Brain pericyte (primary cell): ENCODE data around the gene ACSF3.

ENCODE experiments used
- DNase-seq: peaks from one replicate; pipeline ENCODE4 v3.0.0-alpha.2; 2012; ENCODE audit warnings: low read depth, low spot score

The ACSF3 gene

DNA sequence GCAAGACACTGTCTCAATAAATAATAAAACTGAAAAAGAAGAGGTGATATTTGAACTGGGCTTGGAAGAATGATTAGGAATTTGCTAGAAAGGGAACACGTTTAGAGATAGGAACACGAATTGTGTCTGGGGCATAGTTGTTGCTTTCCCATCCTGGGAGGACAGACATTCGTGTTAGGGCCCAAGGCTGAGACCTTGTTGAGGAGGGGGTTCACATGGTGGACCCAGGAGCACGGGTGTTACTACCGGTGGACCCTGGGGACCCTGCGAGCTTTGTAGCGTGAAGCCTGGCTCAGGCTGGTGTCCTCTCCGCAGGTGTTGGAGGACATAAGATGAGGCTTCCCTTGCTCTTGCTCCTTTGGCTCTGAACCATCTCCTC, 1.2 kb downstream of the ACSF3 start:
- no peak for DNase-seq

DNA sequence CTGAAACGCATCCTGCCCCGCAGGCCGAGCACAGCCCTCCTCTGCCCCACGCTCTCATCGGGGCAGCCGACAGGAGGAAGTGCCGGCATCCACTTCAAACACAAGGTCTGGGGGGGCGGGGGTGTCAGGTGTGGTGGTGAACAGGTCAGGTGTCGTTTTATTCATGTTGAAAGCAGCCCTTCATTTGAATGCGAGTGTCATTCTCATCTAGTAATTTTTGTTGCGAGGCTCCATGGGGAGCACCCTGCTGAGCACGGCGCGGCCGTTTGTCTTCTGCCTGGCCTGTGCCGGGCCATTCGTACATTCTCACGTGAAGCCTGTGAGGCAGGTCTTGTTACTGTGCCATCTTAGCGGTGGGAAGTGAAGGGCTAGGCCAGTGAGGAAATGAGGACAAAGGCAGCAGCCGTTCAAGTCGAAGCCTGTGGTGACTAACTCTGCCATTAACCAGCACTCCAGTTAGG, 1.9 kb downstream of the ACSF3 start:
- no peak for DNase-seq

GRCh38 chr16:89096042-89096717, 2.5 kb downstream of the ACSF3 start:
- DNase-seq, result no peak

DNA sequence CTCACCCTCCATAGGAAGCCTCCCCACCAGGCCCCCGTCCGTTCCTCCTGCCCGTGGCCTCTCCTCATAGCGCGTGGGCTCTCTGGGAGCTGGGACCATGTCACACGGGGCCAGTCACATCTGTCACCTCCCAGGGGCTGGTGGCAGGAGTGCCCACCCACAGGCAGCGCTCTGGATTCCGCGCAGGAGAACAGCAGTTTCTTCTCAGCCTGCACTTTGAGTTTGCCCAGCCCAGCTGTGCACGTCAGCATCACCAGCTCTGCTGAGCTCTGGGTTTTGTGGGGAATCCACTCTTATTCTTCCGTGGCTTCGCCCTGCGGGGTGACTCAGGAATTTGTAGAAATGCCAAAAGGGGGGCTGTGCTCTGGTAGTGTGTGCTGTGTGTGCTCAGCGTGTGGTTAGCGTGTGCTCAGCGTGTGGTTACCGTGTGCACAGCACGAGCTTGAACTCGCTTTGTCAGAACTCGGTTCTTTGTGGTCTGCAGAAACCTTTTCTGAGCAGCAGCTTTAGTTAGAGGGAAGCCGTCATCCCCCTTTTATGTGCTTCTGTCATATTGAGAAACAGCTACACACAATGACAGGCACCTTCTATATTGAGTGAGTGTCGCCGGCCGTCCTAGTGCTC, 3.2 kb downstream of the ACSF3 start:
- no peak for DNase-seq

DNA sequence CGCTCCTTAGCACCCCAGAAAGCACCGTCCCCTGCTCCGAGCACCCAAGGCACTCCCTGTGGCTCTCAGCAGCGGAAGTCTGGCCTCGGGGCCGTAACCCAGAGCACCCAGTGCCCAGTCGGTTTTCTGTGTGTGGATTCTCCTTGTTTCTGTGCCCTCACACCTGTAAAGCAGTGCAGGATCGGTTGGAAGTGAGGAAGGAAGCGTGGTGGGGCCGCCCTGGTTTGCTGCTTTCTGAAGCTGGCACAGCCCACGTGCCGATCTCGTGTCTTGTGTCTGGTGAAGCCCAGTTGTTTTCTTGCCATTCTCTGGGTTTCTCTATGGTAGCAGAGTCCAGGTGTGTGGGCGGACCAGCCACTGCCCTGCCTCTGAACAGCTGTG, 3.7 kb downstream of the ACSF3 start:
- no peak for DNase-seq

GRCh38 chr16:89098767-89099430, 5.2 kb downstream of the ACSF3 start:
- no peak for DNase-seq

DNA sequence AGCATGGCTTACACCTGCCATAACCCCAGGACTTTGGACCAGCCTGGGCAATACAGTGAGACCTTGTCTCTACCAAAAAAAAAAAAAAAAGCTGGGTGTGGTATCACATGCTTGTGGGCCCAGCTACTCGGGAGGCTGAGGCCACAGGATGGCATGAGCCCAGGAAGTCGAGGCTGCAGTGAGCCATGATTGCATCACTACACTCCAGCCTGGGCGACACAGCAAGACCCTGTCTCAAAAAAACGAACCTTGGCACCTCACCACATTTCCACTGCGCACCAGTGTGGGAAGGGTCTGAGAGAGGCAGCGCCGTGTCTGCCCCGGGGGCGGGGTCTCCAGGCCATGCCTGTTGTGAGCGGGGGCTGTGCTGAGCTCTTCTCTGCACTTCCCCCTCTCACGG, 6.3 kb downstream of the ACSF3 start:
- DNase-seq, result no peak

DNA sequence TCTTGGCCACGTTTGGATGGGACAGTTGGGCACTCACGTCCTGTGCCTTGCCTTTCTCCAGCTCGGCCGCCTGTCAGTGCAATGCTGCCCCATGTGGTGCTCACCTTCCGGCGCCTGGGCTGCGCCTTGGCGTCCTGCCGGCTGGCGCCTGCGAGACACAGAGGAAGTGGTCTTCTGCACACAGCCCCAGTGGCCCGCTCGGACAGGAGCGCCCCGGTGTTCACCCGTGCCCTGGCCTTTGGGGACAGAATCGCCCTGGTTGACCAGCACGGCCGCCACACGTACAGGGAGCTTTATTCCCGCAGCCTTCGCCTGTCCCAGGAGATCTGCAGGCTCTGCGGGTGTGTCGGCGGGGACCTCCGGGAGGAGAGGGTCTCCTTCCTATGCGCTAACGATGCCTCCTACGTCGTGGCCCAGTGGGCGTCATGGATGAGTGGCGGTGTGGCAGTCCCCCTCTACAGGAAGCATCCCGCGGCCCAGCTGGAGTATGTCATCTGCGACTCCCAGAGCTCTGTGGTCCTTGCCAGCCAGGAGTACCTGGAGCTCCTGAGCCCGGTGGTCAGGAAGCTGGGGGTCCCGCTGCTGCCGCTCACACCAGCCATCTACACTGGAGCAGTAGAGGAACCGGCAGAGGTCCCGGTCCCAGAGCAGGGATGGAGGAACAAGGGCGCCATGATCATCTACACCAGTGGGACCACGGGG, 7.1 kb downstream of the ACSF3 start:
- DNase-seq, result no peak

- DNase-seq, result no peak
Observed at GRCh38 chr16:89101303-89102040, 7.8 kb downstream of the ACSF3 start.

DNA sequence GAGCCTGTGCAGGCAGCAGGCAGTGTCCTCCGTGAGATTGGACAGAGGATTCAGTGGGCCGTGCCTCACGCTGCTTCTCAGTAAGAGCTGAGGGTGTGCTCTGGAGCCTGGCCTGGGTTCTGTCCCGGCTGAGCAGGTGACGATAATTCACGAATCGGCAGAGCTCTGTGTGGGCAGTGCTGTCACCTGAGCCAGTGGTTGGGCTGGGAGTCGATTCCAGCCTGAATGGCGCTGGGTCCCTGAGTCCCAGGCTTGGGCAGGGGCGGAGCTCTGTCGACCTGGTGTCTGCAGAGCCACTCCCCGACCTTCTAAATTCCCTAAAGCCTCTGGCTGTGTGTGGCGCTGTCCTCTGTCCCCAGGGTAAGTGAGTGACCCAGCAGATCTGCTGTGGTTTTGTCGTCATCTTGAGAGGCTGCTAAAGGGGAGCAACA, 8.4 kb downstream of the ACSF3 start:
- DNase-seq, result no peak

- DNase-seq, result no peak
Observed at GRCh38 chr16:89102481-89103073, 8.9 kb downstream of the ACSF3 start.

GRCh38 chr16:89103156-89103555, 9.5 kb downstream of the ACSF3 start:
- DNase-seq, result no peak

- no peak for DNase-seq
Observed at GRCh38 chr16:89103781-89104180, 10.1 kb downstream of the ACSF3 start.

DNA sequence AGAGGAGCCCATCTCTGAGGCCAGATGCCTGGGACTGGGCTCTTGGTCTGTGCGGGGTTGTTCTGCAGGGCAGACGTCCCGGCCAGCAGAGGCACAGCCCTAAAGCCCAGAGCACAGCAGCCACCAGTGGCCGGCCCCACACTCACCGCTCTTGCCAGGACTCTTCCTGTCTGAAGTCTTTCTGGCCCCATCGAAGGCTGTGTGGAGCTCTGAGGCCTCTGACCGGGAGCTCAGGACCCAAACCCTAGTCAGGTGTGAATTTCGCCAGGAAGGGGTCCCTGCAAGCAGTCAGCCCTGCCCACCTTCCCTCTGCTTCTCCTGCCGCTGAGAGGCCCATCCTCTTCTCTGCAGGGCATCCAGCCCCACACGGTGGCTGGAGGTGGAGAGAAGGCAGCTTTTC, 10.7 kb downstream of the ACSF3 start:
- no peak for DNase-seq

- DNase-seq, result no peak
Observed at GRCh38 chr16:89104930-89105571, 11.4 kb downstream of the ACSF3 start.

GRCh38 chr16:89105599-89106151, 12.0 kb downstream of the ACSF3 start:
- DNase-seq, result no peak

DNA sequence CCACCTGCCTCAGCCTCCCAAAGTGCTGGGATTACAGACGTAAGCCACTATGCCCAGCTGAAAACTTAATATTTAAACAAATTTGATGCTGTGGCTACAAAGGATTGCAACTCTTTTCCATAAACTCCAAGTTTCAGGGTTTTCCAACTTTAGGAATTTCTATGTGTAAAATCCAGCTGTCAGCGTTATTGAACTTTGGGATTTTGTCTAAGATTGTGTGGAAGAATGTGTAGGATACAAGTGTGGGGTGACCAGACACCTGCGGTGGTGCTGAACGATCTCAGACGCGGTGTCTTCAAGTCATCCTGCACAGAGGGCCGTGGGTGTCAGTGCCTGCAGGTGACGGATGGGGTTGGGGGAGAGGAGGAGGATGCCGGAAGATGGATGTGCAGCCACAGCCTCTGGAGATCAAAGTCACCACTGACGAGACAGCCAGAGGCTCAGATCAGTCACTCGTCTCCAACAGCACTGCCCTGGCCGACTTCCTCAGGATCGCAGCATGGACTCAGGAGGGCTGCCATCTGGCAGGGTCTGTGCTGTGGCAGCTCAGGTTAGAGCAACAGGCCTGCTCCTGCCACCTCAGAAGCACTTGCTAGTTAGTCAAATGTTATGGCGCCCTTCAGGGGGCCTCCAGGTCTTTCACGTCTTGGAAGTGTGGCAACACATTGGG, 13.0 kb downstream of the ACSF3 start:
- no peak for DNase-seq

GRCh38 chr16:89107203-89107582, 13.5 kb downstream of the ACSF3 start:
- no peak for DNase-seq

DNA sequence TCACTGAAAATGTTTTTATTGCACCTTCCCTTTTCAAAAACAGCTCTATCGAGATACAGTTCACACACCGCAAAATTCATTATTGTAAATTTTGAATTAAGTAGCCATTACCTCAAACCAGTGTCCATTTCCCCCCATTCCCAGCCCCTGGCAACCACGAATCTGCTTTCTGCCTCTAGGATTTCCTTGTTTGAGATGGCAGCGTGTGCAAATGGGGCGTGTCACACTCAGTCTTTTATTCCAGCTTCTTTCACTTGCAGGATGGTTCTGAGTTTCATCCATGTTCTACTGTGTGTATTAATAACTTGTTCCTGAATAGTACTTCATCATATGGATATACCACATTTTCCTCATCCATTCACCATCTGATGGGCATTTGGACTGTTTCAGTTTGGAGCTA, 14.8 kb downstream of the ACSF3 start:
- no peak for DNase-seq

GRCh38 chr16:89110641-89111040, 17.0 kb downstream of the ACSF3 start:
- no peak for DNase-seq
